Lower leg skin (tissue), 4 donors: Measurements from ENCODE around the gene FGB. TPM values are rescaled to one million over a fixed set of nuclear protein-coding genes. Genes with fewer than 3 reads are reported as not detected.
A peak's percentile ranks its signal among the peaks of the same experiment; 100 is the strongest.

ENCODE experiments used
- DNase-seq, 2 donors: peaks; one replicate each; pipeline ENCODE4 v3.0.0-alpha.2; 2019; ENCODE audit warnings: low spot score in 2 of 2
- H3K4me3 ChIP-seq: fragments of 200-600 bp; sonication (generic); 2 replicates; pipeline ENCODE4 v1.5.1; 2017; ENCODE audit warnings: mild to moderate bottlenecking, low read depth; ENCODE audit not compliant: poor library complexity, severe bottlenecking
- POLR2A ChIP-seq, 2 donors: fragments of 450-650 bp; IDR thresholded peaks; one replicate each; pipeline ENCODE4 v1.6.1; 2016 to 2017; ENCODE audit warnings: antibody characterized with exemption in 2 of 2, mild to moderate bottlenecking in 1 of 2, moderate library complexity in 1 of 2
- WGBS, 2 donors: methylation state at CpG; one replicate each; pipeline ENCODE4 v1.1.5; 2018; 5-methylcytosine and 5-hydroxymethylcytosine counted together
- intact Hi-C: fragments of 100-400 bp; cut with DNase I; formaldehyde crosslinking; loops from one replicate; pipeline ENCODE4 v1.15.0; 2023; ENCODE audit warnings: low total_unique reads
- total RNA-seq, 4 donors: library from RNA; depleted of rRNA; stranded (reverse); fragments of >200 nt; gene quantifications; one replicate each; pipeline ENCODE4 v1.1.0, GENCODE V29; 2016
- TF ChIP-seq, protein P1 (sequence below), 3 donors: fragments of 450-650 bp; IDR thresholded peaks; one replicate each; pipeline ENCODE4 v1.5.1; 2016; ENCODE audit warnings: antibody characterized with exemption in 3 of 3, mild to moderate bottlenecking in 3 of 3, moderate library complexity in 2 of 3

Gene FGB
- total RNA-seq, 4 donors from 2014 or later: not detected

DNA sequence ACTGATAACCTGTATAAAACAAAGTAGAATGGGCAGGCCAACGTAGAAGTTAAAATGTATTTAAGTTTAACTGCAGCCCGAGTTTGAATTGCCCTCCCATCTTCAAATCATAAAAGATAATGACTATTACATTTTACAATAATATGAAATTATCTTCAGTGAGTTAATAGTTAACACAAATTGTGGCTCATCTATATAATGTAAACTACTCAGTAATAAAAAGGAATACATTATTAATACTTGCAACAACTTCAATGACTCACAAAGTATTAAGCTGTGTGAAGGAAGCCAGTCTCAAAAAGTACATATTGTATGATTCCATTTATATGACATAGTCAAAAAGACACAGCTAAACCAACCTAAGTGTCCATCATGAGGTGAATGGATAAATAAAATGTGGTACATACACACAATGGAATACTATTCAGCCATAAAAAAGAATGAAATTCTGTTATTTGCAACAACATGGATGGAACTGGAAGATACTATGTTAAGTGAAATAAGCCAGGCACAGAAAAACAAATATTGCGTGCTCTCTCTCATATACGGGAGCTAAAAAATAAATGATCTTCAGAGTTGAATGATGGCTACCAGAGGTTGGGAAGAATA lies 20.4 kb upstream of the FGB start:
- intact Hi-C loops: no loop called here
- WGBS, 2 donors: 94 to 95% methylated on average over 4 of the region's 4 CpGs
- TF ChIP-seq POLR2A (IDR thresholded peaks at IDR 0.05): no peak
- TF ChIP-seq, protein P1, sequence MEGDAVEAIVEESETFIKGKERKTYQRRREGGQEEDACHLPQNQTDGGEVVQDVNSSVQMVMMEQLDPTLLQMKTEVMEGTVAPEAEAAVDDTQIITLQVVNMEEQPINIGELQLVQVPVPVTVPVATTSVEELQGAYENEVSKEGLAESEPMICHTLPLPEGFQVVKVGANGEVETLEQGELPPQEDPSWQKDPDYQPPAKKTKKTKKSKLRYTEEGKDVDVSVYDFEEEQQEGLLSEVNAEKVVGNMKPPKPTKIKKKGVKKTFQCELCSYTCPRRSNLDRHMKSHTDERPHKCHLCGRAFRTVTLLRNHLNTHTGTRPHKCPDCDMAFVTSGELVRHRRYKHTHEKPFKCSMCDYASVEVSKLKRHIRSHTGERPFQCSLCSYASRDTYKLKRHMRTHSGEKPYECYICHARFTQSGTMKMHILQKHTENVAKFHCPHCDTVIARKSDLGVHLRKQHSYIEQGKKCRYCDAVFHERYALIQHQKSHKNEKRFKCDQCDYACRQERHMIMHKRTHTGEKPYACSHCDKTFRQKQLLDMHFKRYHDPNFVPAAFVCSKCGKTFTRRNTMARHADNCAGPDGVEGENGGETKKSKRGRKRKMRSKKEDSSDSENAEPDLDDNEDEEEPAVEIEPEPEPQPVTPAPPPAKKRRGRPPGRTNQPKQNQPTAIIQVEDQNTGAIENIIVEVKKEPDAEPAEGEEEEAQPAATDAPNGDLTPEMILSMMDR (IDR thresholded peaks at IDR 0.05): no peak
- H3K4me3 ChIP-seq: no peak overlapping the region
- no peak for DNase-seq

DNA sequence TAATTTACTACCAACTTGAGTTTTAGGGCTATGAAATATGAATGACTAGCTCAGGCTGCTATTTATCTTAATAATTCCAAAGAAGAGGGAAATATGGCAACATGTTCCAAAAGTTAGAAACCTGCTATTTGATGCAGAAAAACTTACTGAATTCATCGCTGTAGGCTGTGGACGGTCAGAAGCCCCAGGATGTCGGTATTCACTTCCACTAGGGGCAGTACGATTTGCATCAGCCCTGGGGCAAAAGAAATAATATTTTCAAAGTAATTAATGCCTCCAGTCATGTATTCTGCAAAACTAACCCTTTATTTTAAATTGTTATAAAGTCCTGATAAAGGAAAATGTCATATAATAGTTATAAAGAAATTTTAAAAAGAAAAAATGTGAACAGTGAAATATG lies 17.1 kb upstream of the FGB start:
- WGBS, 2 donors: 90% methylated on average over 4 of the region's 4 CpGs

DNA sequence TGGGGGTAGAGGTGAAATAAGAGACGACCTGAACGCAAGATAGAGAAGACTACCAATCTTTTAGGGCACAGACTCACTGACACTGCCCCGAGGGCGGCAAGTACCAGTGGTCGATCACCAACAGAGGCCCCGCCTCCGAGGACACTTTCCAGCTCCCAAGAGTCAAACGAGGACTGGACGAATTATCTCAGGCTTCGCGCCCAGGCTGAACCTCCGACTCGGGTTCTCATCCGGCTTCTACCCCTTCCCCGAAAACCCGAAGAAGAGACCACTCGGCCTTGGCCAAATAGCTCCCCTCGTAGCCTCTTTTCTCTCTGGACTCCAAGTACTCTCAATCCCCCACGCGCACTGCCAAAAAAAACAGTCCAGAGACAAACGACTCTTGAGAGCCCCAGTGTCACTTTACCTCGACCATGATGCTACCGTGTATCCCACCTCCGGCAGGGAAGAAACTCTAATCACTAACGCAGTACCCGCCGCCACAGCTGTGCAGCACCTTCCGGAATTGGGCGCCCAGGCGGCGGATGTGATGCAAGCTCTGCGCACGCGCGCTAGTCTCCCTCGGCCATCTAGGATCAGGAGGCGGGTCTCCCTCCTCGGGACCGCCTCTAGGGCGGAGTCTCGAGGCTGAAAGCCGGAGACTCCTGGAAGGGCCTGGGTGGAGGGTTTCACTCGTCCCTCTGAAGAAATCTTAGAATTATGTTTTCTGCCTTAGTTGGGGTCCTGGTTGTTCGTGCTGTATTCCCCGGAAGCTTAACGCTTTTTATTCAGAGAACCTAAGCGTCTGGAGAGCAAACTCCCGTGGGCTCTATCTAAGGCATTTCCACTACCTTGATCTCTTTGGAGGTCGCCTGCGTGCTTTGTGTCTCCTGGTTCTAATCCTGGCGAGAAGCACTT lies 12.7 kb upstream of the FGB start, which contains the start of gene PLRG1:
TSS of gene PLRG1 (minus strand) at position 507 of the 897 bp plus-strand sequence. CDS start at position 415, 92 bp downstream.
- H3K4me3 ChIP-seq: peak within 1 kb of the TSS; percentile 87
- DNase-seq: peak; percentile 94 to 99
- no peak for TF ChIP-seq POLR2A (IDR thresholded peaks at IDR 0.05)
- TF ChIP-seq, protein P1 (IDR thresholded peaks at IDR 0.05): no peak
- intact Hi-C loops: no loop called here
- 0 to 1% methylated on average over 51 of the region's 51 CpGs for WGBS, 2 donors

More for the DNA sequence above, 17.1 kb upstream of the FGB start:
- no peak overlapping the region for H3K4me3 ChIP-seq
- TF ChIP-seq POLR2A (IDR thresholded peaks at IDR 0.05): no peak
- TF ChIP-seq, protein P1 (IDR thresholded peaks at IDR 0.05): no peak
- no peak for DNase-seq
- intact Hi-C loops: no loop called here

DNA sequence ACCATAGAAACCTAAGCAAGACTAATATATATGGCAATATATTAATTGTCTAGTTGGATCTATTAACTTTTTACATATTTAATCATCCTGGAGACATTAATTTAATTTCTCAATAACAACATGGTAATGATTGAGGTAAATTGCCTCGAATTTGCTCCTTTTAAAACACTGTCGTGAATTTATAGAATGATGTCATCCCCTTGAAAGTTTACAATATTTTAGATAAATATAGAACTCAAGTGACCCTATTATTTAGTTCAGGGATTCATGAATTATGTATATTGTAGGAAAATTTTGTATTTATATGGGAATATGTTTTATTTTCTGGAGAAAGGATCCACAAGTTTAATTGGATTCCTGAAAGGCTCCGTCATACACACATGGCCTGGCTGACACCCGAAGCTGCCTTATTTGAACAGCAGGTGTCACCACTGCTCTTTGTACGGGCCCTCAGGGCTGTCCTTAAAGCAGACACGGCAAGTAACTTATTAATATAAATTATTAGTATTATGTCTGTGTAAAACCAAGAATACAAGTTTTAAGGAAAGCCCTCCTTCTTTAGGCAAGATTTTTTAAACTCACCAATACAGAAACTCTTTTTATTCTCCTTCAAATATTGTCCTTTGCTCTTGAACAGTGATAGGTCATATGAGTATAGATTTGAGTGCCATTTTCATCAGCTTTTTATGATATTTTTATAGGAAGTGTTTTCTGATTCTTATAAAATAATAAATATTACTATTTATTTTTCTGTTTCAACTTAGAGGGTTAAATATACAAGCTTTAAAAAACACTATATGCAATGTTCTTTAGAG lies 10.7 kb upstream of the FGB start:
- DNase-seq: peak; percentile 57 to 87
- WGBS, 2 donors: 21 to 24% methylated on average over 6 of the region's 6 CpGs
- intact Hi-C loops: no loop called here
- no peak overlapping the region for H3K4me3 ChIP-seq
- TF ChIP-seq POLR2A (IDR thresholded peaks at IDR 0.05): no peak
- TF ChIP-seq, protein P1 (IDR thresholded peaks at IDR 0.05): no peak

DNA sequence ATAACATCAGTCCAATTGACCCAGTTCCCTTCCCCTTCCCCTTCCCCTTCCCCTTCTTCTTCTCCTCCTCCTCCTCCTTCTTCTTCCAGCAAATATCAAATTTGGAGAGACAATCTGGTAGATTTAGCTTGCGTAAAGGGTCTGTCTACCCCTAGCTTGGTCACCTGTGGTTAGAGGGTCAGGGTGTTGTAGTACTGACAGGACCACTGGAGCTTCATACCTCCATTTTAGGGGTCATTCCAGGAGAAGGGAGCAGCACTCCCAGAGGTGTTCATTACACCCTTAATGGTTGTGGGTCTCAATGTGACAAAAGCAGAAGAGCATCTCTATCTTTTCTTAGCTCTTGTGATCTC lies 3.7 kb upstream of the FGB start:
- H3K4me3 ChIP-seq: no peak overlapping the region
- TF ChIP-seq, protein P1 (IDR thresholded peaks at IDR 0.05): no peak
- no peak for TF ChIP-seq POLR2A (IDR thresholded peaks at IDR 0.05)
- DNase-seq: no peak
- intact Hi-C loops: no loop called here
- 95 to 100% methylated on average over 1 of the region's 1 CpG for WGBS, 2 donors
